Left ventricle myocardium inferior (tissue), 1 donor: ENCODE data around the gene CDH22. TPM values are rescaled to one million over a fixed set of nuclear protein-coding genes. Genes with fewer than 3 reads are reported as not detected.

Experiments used
- DNase-seq: peaks from one replicate; pipeline ENCODE4 v3.0.0-alpha.2; 2020
- H3K27ac ChIP-seq: fragments of 200-600 bp; replicated peaks from 2 replicates; pipeline ENCODE4 v1.8.0; 2021
- H3K27me3 ChIP-seq: fragments of 200-600 bp; 2 replicates; pipeline ENCODE4 v1.8.0; 2021; ENCODE audit warnings: low read depth
- H3K36me3 ChIP-seq: fragments of 200-600 bp; 2 replicates; pipeline ENCODE4 v1.8.0; 2021
- H3K4me1 ChIP-seq: fragments of 200-600 bp; 2 replicates; pipeline ENCODE4 v1.8.0; 2021
- H3K4me3 ChIP-seq: fragments of 200-600 bp; 2 replicates; pipeline ENCODE4 v1.8.0; 2021; ENCODE audit warnings: mild to moderate bottlenecking, moderate library complexity
- H3K9me3 ChIP-seq: fragments of 200-600 bp; replicated peaks from 2 replicates; pipeline ENCODE4 v1.8.0; 2021
- intact Hi-C: fragments of 100-400 bp; cut with micrococcal nuclease; formaldehyde crosslinking; loops from one replicate; pipeline ENCODE4 v1.11.0; 2022
- total RNA-seq: library from RNA; stranded (reverse); fragmentation: NEBNext Ultra II Directional; extraction: Animal tissue kit (Norgen Biotek cat#: 25700); gene quantifications from one replicate; pipeline ENCODE4 v1.2.1, GENCODE V29; 2021
- TF ChIP-seq, protein P1 (sequence below): fragments of 200-600 bp; IDR thresholded peaks from 2 replicates; pipeline ENCODE4 v1.8.0; 2021; ENCODE audit warnings: antibody characterized with exemption, mild to moderate bottlenecking, borderline replicate concordance
- donor health status: DM: no; HTN: yes; CAD: no; lungs with severe emphysema.

CDH22 gene
- total RNA-seq, 1 donor from 2014 or later: 2.3 TPM

DNA sequence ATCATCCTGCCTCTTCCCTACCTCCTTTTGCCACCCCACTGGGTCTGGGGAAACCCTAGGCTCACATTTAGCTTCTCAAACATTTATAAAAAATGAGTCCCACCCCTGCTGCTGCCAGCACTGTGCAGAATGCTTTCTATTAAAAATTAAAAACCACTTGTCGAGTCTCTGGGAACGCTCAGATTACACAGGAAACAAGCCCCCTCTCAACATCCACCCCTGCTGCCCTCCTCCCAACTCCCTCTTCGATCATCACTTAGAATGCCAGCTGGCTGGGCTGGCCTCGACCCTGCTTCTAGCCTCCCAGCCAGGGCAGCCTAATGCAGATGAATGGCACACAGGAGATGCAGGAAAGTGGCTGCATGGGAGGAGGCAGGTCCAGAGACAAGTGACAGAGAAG lies 75.8 kb downstream of the CDH22 start:
- H3K27ac ChIP-seq: no peak overlapping the region
- no peaks in the 10 kb centered on the region for H3K9me3 ChIP-seq
- no peaks in the 10 kb centered on the region for H3K36me3 ChIP-seq
- TF ChIP-seq, protein P1, sequence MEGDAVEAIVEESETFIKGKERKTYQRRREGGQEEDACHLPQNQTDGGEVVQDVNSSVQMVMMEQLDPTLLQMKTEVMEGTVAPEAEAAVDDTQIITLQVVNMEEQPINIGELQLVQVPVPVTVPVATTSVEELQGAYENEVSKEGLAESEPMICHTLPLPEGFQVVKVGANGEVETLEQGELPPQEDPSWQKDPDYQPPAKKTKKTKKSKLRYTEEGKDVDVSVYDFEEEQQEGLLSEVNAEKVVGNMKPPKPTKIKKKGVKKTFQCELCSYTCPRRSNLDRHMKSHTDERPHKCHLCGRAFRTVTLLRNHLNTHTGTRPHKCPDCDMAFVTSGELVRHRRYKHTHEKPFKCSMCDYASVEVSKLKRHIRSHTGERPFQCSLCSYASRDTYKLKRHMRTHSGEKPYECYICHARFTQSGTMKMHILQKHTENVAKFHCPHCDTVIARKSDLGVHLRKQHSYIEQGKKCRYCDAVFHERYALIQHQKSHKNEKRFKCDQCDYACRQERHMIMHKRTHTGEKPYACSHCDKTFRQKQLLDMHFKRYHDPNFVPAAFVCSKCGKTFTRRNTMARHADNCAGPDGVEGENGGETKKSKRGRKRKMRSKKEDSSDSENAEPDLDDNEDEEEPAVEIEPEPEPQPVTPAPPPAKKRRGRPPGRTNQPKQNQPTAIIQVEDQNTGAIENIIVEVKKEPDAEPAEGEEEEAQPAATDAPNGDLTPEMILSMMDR: no peak
- H3K4me1 ChIP-seq: no peaks in the 10 kb centered on the region
- H3K4me3 ChIP-seq: no peak overlapping the region
- intact Hi-C loops: no loop called here
- DNase-seq: no peak
- peaks cover 41% of the 10 kb centered on the region for H3K27me3 ChIP-seq

DNA sequence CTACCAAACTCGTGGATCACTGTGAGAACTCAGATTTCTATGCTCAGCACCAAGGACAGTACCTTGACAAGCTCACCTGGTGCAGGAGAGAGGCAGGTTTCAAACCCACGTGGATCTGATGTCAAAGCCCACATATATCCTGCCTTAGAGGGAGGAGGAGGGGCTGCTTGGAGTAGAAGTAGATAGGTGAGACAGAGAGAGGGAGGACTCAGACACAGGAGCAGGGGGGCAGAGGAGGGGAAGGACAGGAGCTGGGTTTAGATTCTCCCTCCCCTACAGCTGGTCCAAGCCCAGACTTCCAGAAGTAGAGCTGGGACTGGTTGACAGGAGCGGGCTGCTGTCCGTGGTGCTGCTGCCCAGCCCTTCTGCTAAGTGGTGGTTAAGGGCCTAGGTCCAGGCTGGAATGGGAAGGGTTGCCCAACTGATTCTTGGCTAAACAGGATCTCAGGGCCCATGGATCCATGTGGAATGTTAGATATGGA lies 77.5 kb downstream of the CDH22 start:
- H3K27me3 ChIP-seq: peaks cover 49% of the 10 kb centered on the region
- peak; percentile 33 for DNase-seq
- H3K27ac ChIP-seq: no peak overlapping the region
- H3K4me1 ChIP-seq: no peaks in the 10 kb centered on the region
- TF ChIP-seq, protein P1: no peak
- H3K9me3 ChIP-seq: no peaks in the 10 kb centered on the region
- H3K4me3 ChIP-seq: no peak overlapping the region
- intact Hi-C loops: no loop called here
- no peaks in the 10 kb centered on the region for H3K36me3 ChIP-seq

DNA sequence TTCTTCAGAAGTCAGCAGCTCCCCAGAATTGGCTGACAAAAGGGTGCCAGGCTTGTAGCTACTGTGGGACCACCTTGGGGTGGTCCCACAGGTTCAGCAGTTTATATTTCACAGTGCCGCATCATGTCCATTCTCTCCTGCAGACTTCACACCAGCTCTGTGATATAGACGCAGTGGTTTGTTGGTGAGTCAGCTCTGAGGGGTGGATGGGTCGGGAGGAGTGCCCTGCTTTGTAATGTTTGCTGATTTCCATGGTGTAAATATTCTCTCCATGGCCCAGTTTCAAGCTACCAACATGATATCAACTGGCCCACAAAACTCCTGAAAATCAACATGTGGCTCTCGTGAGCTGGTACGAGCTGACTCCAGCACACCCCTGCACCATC lies 78.2 kb downstream of the CDH22 start:
- DNase-seq: no peak
- intact Hi-C loops: no loop called here
- no peaks in the 10 kb centered on the region for H3K9me3 ChIP-seq
- no peaks in the 10 kb centered on the region for H3K36me3 ChIP-seq
- TF ChIP-seq, protein P1: no peak
- H3K4me3 ChIP-seq: no peak overlapping the region
- H3K4me1 ChIP-seq: no peaks in the 10 kb centered on the region
- no peak overlapping the region for H3K27ac ChIP-seq
- H3K27me3 ChIP-seq: peaks cover 55% of the 10 kb centered on the region

DNA sequence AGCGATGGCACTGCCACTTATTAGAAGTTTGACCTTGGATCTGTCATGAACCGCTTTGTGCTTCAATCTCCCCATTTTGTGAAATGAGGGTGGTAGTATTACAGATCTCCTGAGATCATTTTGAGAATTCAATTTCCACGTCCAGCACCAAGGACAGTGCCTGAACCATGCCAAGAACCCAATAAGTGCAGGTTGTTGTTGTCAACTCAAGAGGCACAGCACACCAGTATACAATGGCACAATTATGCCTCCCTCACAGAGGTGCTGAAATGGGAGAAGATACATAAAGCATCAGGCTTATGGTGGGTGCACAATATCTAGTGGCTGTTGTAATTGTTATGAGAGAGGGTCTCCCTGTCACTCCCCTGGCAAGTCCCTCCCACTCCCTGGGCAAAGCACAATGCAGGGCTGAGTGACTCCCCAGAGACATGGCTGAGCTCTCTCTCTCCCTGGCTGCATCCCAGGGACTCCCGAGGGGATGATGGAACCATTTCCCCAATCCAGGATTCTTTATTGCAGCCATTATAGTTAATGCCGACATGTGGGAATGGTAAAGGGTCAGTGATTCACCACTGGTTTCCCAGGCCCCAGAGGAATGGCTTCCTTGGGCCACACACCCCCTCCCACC lies 78.7 kb downstream of the CDH22 start:
- DNase-seq: no peak
- H3K4me1 ChIP-seq: no peaks in the 10 kb centered on the region
- intact Hi-C loops: no loop called here
- no peaks in the 10 kb centered on the region for H3K9me3 ChIP-seq
- no peak overlapping the region for H3K27ac ChIP-seq
- no peaks in the 10 kb centered on the region for H3K36me3 ChIP-seq
- no peak overlapping the region for H3K4me3 ChIP-seq
- H3K27me3 ChIP-seq: peaks cover 60% of the 10 kb centered on the region
- TF ChIP-seq, protein P1: no peak

DNA sequence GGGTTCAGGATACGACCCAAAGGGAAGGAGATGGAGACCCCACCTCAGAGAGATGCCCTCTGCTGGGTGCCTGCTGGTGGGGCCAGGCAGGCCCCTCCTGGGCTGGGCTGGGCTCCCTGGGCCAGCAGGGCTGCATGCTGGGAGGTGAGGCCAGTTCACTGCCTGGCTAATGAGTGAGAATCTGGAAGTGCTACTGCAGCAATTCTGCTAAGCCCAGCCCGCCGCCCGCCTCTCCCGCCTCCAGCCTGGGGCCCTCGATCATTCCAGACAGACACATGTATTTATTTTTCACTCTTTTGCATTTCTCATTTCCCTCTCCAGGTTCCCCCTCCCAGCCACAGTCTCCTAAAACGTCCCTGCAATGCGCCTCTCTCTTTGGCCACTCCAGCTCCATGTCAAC lies 79.6 kb downstream of the CDH22 start:
- H3K9me3 ChIP-seq: no peaks in the 10 kb centered on the region
- intact Hi-C loops: no loop called here
- H3K27me3 ChIP-seq: peaks cover 67% of the 10 kb centered on the region

More for the DNA sequence above, 79.6 kb downstream of the CDH22 start:
- DNase-seq: no peak
- H3K4me1 ChIP-seq: peaks cover 5% of the 10 kb centered on the region
- H3K36me3 ChIP-seq: no peaks in the 10 kb centered on the region
- TF ChIP-seq, protein P1: no peak
- H3K27ac ChIP-seq: no peak overlapping the region
- no peak overlapping the region for H3K4me3 ChIP-seq
